Ramos (cell line): Measurements from ENCODE around the gene UBE2A.

Experiments
- in situ Hi-C: fragments of 300-500 bp; cut with MboI; formaldehyde crosslinking; loops from one replicate; pipeline ENCODE4 v1.14.3; 2022; ENCODE audit warnings: low sequenced_read_pairs; ENCODE audit not compliant: unreplicated experiment

The UBE2A gene

DNA sequence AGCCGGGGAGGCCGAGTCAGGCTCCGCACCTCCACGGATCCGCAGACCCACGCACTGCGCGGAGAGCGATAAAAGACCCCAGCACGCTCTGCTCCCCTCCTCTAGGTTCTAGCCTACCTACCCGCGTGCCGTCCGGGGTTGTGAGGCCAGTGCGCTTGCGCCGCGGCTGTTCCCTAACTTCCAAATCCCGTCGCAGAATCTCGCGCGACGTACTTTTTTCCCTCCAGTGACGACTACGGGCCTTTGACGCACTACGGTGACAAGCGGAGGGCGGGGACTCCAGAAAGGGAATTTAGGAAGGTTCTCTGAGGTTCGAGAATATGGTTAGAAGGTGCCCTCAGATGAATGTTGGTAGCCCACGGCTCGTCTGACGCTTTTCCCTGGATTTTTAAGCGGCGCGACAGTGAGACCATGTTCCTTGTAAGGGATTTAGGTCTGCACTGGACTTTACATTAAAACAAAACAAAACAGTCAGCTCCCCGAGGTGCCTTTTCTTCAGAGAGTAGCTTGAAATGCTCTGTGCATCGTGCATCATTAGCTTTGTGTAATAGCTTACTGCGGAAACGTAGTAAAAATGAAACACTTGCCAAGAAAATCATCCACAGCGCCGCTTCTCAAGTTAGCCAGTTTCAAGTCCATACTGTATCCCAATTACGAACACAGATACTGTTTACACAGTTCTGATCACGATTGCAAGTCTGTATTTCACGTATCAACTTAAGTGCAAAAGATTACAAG is 32.1 kb downstream of the UBE2A start, which contains the start of gene NKRF:
TSS of gene NKRF (minus strand) at position 145 of the 738 bp plus-strand sequence.
- in situ Hi-C loops, result no loop called here

DNA sequence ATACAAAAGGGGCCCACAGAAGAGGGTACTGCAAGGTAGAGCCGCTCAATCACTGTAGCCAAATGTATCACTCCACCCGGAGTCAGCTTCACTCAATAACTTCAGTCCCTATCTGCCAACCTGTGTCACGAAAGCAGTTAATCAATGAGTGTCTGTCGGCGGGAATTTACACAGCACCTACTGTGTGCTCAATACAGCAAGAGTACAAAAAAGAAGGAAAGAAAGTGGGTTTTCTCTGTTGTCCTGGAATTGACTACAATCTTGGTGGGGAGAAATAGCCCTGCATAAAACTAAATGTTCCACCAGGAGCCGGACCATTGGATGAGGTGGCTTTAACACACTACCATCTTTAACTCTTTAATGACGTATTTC is 32.6 kb downstream of the UBE2A start:
- in situ Hi-C loops, result no loop called here

DNA sequence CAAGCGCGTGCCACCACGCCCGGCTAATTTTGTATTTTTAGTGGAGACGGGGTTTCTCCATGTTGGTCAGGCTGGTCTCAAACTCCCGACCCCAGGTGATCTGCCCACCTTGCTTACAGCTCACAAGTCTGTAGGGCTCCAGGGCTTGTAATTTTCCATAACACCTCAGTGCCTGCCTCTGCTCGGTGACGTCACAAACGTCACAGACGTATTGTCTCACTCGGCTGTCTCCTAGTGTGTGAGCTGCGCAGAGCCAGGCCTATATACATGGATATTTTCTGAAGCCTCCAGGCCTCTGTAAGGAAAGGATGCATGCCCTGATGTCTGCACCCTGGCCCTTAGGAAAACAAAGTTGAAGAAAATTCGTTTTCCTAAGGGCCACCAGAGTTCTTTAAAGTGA is 40.4 kb downstream of the UBE2A start:
- in situ Hi-C loops, result loop anchor here (10.0 kb wide), 1 partner anchor 120 kb away; no protein-coding TSS in a partner anchor

DNA sequence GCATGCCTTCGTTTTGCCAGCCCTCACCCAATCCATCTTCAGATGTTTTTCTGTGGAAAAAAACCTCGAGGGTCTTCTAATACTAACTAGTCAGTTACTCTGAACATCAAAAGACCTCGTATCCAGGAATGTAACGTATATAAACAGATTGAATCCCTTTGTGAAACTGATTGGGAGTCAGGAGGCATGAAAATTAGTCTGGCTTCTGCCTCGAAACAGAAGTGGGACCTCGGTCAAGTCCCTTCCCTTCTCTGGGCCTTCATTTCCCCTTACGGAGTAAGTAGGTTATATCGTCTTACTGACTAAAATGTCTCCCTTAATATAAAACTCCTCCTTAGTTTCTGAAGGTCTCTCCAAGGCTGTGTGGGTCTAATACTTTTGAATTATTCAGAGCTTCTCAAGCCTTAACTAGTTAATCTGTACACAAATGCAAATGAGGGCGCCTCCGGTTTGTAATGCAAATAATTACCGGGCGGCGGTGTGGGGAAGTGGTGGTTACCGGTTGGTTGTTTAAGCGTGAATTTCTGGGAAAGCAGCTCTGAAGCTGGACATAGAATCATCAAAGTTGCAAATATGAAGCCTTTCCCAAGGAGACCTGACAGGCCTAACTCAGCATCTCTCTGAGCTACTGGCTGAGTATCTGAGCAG is 43.3 kb downstream of the UBE2A start:
- in situ Hi-C loops, result loop anchor here (10.0 kb wide), 1 partner anchor 117 kb away; no protein-coding TSS in a partner anchor

DNA sequence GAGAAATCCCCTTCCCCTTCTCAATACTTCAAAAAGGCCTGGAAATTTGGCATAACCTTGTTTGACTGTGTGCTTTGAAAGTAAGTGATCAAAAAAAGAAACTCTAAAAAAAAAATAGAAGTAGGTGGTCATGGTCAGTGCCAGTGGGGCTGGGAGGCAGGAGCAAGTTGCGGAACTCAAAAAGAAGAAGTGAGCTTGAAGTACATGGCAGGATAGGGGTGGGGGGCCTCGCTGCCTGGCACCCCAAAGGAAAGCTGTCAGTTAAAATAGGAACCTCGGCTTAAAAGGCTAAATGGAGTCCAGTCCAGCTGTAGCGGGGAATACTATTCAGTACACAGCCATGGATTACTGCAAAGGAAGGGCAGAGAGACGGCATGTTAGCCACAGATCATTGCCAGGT is 44.1 kb downstream of the UBE2A start:
- in situ Hi-C loops, result loop anchor here (10.0 kb wide), 1 partner anchor 116 kb away; no protein-coding TSS in a partner anchor

DNA sequence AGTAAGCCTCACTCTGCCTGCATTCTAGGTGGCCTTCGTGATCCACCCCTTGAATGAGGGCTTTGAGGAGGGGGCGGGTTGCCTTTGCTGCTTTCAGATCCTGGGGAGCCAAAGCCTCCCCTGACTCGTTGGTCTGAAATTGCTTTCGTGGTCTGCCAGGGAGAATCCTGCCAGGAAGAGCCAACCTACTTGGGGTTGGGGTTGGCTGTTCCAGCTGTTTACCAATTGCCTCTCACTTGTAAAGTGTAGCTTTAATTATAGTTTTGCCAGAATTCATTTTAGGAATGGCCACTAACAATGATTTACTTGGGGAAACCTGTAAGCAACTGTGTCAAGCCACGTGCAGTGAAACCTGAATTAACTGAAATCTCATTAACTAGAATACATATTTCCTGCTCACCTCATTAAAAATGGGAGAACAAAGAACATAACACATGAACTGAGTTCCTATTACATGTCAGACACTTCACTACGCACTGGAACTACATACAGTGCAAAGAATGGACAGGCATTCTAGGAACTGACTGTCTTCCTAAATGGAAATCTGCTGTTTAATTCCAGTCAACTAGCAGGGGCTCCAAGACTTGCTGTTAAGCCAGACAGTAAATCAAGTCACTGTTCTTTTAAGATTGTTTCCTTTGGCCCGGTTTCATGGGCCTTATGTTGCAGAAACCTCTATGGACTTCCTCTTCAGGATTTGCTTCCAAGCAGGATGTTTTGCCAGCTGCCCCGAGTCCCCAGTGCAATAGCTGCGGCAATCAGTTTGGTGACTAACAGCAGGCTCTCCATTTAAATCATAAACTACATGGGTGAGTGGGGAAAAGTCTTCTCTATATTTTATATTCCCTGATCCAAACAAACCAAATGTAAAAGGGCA is 48.2 kb downstream of the UBE2A start:
- in situ Hi-C loops, result no loop called here

DNA sequence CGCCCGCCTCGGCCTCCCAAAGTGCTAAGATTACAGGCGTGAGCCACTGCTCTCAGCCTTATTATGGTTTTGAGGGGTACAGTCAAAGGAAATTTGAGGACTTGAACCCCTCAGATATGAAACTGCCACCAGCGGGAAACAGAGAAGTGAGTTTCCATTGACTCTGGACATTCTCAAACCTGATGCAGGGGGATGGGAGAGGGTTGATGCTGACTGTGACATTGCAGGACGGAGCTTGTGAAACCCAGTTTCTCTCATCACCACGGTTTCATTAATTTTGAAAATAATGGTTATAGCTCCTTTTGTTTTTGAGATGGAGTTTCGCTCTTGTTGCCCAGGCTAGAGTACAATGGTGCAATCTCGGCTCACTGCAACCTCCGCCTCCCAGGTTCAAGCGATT is 50.1 kb downstream of the UBE2A start:
- in situ Hi-C loops, result no loop called here

DNA sequence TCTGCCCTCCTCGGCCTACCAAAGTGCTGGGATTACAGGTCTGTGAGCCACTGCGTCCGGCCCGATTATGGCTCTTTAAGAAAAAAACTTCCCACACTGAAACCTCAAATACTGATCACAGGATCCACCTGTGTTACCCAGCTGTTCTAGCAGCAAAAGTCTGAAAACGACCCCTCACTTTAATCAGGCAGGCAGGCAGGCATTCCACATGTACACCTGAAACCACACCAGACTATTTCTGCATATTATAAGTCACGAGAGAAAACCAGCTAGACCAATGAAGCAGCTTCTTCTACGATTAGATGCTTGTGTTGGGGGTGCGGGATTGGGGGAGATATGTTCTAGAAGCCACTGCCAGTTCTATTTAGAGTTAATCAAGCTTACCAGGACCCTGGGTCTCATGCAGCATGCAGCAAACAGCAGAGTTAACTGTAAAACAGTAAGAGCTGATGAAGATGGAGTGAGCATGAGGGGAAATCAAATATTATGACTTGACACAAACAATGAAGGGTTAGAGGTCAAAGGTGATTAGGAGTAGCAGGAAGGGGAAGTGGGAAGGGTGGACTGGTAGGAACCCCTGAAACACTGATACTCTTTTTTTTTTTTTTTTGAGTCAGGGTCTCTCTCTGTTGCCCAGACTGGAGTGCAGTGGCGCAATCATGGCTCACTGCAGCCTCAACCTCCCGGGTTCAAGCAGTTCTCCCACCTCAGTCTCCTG is 50.7 kb downstream of the UBE2A start:
- in situ Hi-C loops, result no loop called here

DNA sequence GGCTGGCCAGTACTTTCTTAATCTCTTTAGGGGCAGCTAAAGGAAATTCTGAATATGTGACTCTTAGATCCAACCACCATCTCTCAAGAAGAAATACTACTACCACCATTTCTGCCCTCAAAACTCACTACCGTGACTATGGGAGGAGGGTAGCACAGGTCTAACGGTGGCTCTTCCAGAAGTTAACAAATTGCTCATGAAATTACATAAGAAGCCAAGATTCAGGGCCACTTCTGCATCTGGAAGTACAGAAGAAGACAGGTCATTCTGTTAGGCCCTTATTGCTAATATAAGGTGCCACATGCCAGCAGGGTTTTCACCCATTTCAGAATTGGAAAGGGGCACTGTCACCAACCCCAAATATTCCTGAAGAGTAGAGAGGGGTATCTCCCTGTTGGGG is 51.5 kb downstream of the UBE2A start:
- in situ Hi-C loops, result no loop called here
